Ovary (tissue), 3 donors: Measurements from ENCODE around the gene SLPI.

Experiments
- CTCF ChIP-seq, 3 donors: fragments of 450-650 bp in 2 of 3; fragments of 200-600 bp in 1 of 3; IDR thresholded peaks; one replicate each; pipeline versions ENCODE4 v1.5.1 to v1.8.0; 2016 to 2022; ENCODE audit warnings: antibody characterized with exemption in 3 of 3, mild to moderate bottlenecking in 1 of 3
- EP300 ChIP-seq: sonication (generic); formaldehyde crosslinking; IDR thresholded peaks from one replicate; pipeline ENCODE4 v1.6.1; 2017; ENCODE audit warnings: antibody characterized with exemption
- POLR2A ChIP-seq: fragments of 450-650 bp; IDR thresholded peaks from one replicate; pipeline ENCODE4 v1.6.1; 2017; ENCODE audit warnings: antibody characterized with exemption, mild to moderate bottlenecking, moderate library complexity
- donor health status: DM: no; HTN: no; CAD: no.

DNA sequence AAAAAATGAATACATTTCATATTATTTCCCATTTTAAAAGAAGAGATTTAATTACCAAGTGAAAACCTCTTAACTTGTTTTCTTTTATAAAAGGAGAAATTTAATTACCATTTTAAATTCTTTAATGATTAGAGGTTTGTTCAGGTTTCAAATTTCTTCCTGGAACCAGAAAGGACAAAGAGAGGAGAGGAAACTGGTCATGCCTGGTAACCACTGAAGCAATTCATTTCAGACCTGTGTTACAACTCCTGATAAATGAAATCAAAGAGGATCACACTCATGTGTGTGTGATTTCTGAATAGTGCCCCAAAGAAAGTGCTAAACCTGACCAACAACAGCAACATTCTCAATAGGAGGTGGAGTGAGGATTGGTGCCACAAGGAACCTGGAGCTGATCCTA, 12.6 kb upstream of the SLPI start:
- TF ChIP-seq POLR2A: no peak
- TF ChIP-seq CTCF (IDR thresholded peaks at IDR 0.05): no peak
- no peak for TF ChIP-seq EP300
